HG03175 (cell line): Measurements from ENCODE around the gene NFATC2.
"Not testable (repeated sequence)": the region's sequence is repeated elsewhere in the genome, so short reads cannot be mapped to it uniquely, and the experiment has no call there.

Experiments used
- ATAC-seq: cut with Tn5 transposase; IDR thresholded peaks from one replicate; pipeline ENCODE4 v1.9.1; 2021; ENCODE audit warnings: mild to moderate bottlenecking, moderate library complexity; ENCODE audit not compliant: unreplicated experiment

NFATC2 gene

GRCh38 chr20:51481341-51481914 is 61.1 kb downstream of the NFATC2 start:
- ATAC-seq: no peak

GRCh38 chr20:51480507-51481270 is 61.8 kb downstream of the NFATC2 start:
- ATAC-seq: peak; percentile 67

- not testable (repeated sequence) for ATAC-seq
Observed at GRCh38 chr20:51476106-51476505, 66.4 kb downstream of the NFATC2 start.

- ATAC-seq: no peak
Observed at GRCh38 chr20:51473771-51474170, 68.7 kb downstream of the NFATC2 start.

- no peak for ATAC-seq
Observed at GRCh38 chr20:51473256-51473655, 69.3 kb downstream of the NFATC2 start.

- ATAC-seq: no peak
Observed at GRCh38 chr20:51470907-51471411, 71.6 kb downstream of the NFATC2 start.

GRCh38 chr20:51470499-51470820 is 72.1 kb downstream of the NFATC2 start:
- no peak for ATAC-seq

GRCh38 chr20:51469578-51470498 is 72.7 kb downstream of the NFATC2 start:
- no peak for ATAC-seq

GRCh38 chr20:51469046-51469445 is 73.5 kb downstream of the NFATC2 start:
- ATAC-seq: no peak

GRCh38 chr20:51468636-51469035 is 73.9 kb downstream of the NFATC2 start:
- no peak for ATAC-seq

GRCh38 chr20:51467956-51468626 is 74.4 kb downstream of the NFATC2 start:
- ATAC-seq: no peak

GRCh38 chr20:51463998-51464397 is 78.5 kb downstream of the NFATC2 start:
- ATAC-seq: no peak

- ATAC-seq: no peak
Observed at GRCh38 chr20:51463560-51463959, 79.0 kb downstream of the NFATC2 start.

GRCh38 chr20:51462566-51463276 is 79.8 kb downstream of the NFATC2 start:
- no peak for ATAC-seq

- ATAC-seq: not testable (repeated sequence)
Observed at GRCh38 chr20:51461846-51462245, 80.7 kb downstream of the NFATC2 start.

GRCh38 chr20:51461306-51461705 is 81.2 kb downstream of the NFATC2 start:
- ATAC-seq: peak; percentile 16

- ATAC-seq: peak; percentile 94
Observed at GRCh38 chr20:51460569-51461265, 81.8 kb downstream of the NFATC2 start.

- no peak for ATAC-seq
Observed at GRCh38 chr20:51460163-51460562, 82.4 kb downstream of the NFATC2 start.

GRCh38 chr20:51458751-51459439 is 83.6 kb downstream of the NFATC2 start:
- no peak for ATAC-seq
